HEK293 (cell line): ENCODE results near the gene EZH2.

Experiments used
- CTCF ChIA-PET: fragments of 350-600 bp; formaldehyde crosslinking; extraction: SDS; loops from one replicate; lab custom pipeline; 2021; ENCODE audit warnings: antibody characterized with exemption; lab: Yijun Ruan, JAX
- POLR2A ChIA-PET: fragments of 300-600 bp; formaldehyde crosslinking; extraction: SDS; loops from one replicate; lab custom pipeline; 2020; ENCODE audit warnings: antibody characterized with exemption, inconsistent platforms; lab: Yijun Ruan, JAX
- H3K27ac ChIP-seq: fragments of 200-500 bp; sonication (Bioruptor generic); 2 replicates; pipeline ENCODE4 v1.5.1; 2014; ENCODE audit warnings: low read depth, low read length, control low read depth, inconsistent platforms; ENCODE audit errors: extremely low read depth
- H3K36me3 ChIP-seq, 2 experiments: fragments of 200-500 bp in 1 of 2; sonication (Bioruptor generic) in 1 of 2; 1 replicate in 1 of 2; 2 replicates in 1 of 2; pipeline ENCODE4 v1.5.1; 2014 to 2017; ENCODE audit warnings: inconsistent platforms in 2 of 2, low read length in 2 of 2; ENCODE audit not compliant: control insufficient read depth in 2 of 2, insufficient read depth in 1 of 2
- H3K4me1 ChIP-seq: fragments of 200-500 bp; sonication (Bioruptor generic); 2 replicates; pipeline ENCODE4 v1.5.1; 2014; ENCODE audit warnings: mild to moderate bottlenecking, low read length, inconsistent platforms; ENCODE audit not compliant: control insufficient read depth, insufficient read depth
- H3K4me3 ChIP-seq: 2 replicates; pipeline ENCODE4 v1.5.1; 2011; ENCODE audit warnings: low read depth, mild to moderate bottlenecking, control low read depth, low read length, moderate library complexity
- H3K9me3 ChIP-seq: fragments of 200-500 bp; sonication (Bioruptor generic); 2 replicates; pipeline ENCODE4 v1.5.1; 2014; ENCODE audit warnings: low read depth, low read length, inconsistent platforms; ENCODE audit not compliant: control insufficient read depth, insufficient read depth
- GFI1B ChIP-seq: fragments of 450-650 bp; formaldehyde crosslinking; IDR thresholded peaks from 2 replicates; pipeline ENCODE4 v1.5.1; 2016; ENCODE audit warnings: missing biosample characterization, missing genetic modification characterization
- KLF8 ChIP-seq: fragments of 450-650 bp; formaldehyde crosslinking; IDR thresholded peaks from 2 replicates; pipeline ENCODE4 v1.5.1; 2016; ENCODE audit warnings: missing biosample characterization, missing genetic modification characterization
- OVOL3 ChIP-seq: fragments of 450-650 bp; formaldehyde crosslinking; IDR thresholded peaks from 2 replicates; pipeline ENCODE4 v1.5.1; 2016; ENCODE audit warnings: missing biosample characterization, missing genetic modification characterization
- SETDB1 ChIP-seq: IDR thresholded peaks from one replicate; pipeline ENCODE4 v1.6.1; 2017; ENCODE audit warnings: mild to moderate bottlenecking, low read length, moderate library complexity, mixed read lengths; ENCODE audit not compliant: insufficient read length
- TCF7L2 ChIP-seq: IDR thresholded peaks from 2 replicates; pipeline ENCODE4 v1.6.1; 2011; ENCODE audit warnings: low read depth, mild to moderate bottlenecking, inconsistent platforms, low read length, moderate library complexity, borderline replicate concordance
- ZBTB17 ChIP-seq: fragments of 450-650 bp; formaldehyde crosslinking; IDR thresholded peaks from 2 replicates; pipeline ENCODE4 v1.5.1; 2016; ENCODE audit warnings: missing biosample characterization, missing genetic modification characterization
- ZFP41 ChIP-seq: fragments of 450-650 bp; formaldehyde crosslinking; IDR thresholded peaks from 2 replicates; pipeline ENCODE4 v1.5.1; 2016; ENCODE audit warnings: missing biosample characterization, missing genetic modification characterization, borderline replicate concordance
- ZNF16 ChIP-seq: fragments of 450-650 bp; formaldehyde crosslinking; IDR thresholded peaks from 2 replicates; pipeline ENCODE4 v1.5.1; 2016; ENCODE audit warnings: low read depth, missing biosample characterization, missing genetic modification characterization
- ZNF18 ChIP-seq: fragments of 450-650 bp; formaldehyde crosslinking; IDR thresholded peaks from 2 replicates; pipeline ENCODE4 v1.5.1; 2016; ENCODE audit warnings: missing biosample characterization, missing genetic modification characterization
- ZNF19 ChIP-seq: fragments of 450-650 bp; formaldehyde crosslinking; IDR thresholded peaks from 2 replicates; pipeline ENCODE4; 2016; ENCODE audit warnings: missing biosample characterization, missing genetic modification characterization, low read depth
- ZNF274 ChIP-seq, 2 experiments: fragments of 200-500 bp in 1 of 2; fragments of 450-650 bp in 1 of 2; sonication (Bioruptor generic) in 1 of 2; formaldehyde crosslinking in 1 of 2; IDR thresholded peaks; 2 replicates each; pipeline versions ENCODE4 v1.5.1 to v1.6.1; 2014 to 2016; ENCODE audit warnings: borderline replicate concordance in 1 of 2, inconsistent platforms in 1 of 2, low read length in 1 of 2, missing biosample characterization in 1 of 2, missing genetic modification characterization in 1 of 2
- ZNF311 ChIP-seq: fragments of 450-650 bp; formaldehyde crosslinking; IDR thresholded peaks from 2 replicates; pipeline ENCODE4 v1.5.1; 2017; ENCODE audit warnings: missing biosample characterization, missing genetic modification characterization, borderline replicate concordance
- ZNF324 ChIP-seq: fragments of 450-650 bp; formaldehyde crosslinking; IDR thresholded peaks from 2 replicates; pipeline ENCODE4 v1.5.1; 2016; ENCODE audit warnings: missing biosample characterization, missing genetic modification characterization
- ZNF423 ChIP-seq: fragments of 450-650 bp; formaldehyde crosslinking; IDR thresholded peaks from 2 replicates; pipeline ENCODE4 v1.5.1; 2016; ENCODE audit warnings: missing biosample characterization, missing genetic modification characterization
- ZNF514 ChIP-seq: fragments of 450-650 bp; formaldehyde crosslinking; IDR thresholded peaks from 2 replicates; pipeline ENCODE4 v1.5.1; 2016; ENCODE audit warnings: missing biosample characterization, missing genetic modification characterization
- ZNF549 ChIP-seq: fragments of 450-650 bp; IDR thresholded peaks from 2 replicates; pipeline ENCODE4 v1.5.1; 2018; ENCODE audit warnings: missing biosample characterization, missing genetic modification characterization, mild to moderate bottlenecking, inconsistent platforms, moderate library complexity
- ZNF624 ChIP-seq: fragments of 450-650 bp; formaldehyde crosslinking; IDR thresholded peaks from 2 replicates; pipeline ENCODE4 v1.5.1; 2017; ENCODE audit warnings: missing biosample characterization, missing genetic modification characterization
- ZNF670 ChIP-seq: fragments of 450-650 bp; formaldehyde crosslinking; IDR thresholded peaks from 2 replicates; pipeline ENCODE4 v1.5.1; 2016; ENCODE audit warnings: missing biosample characterization, missing genetic modification characterization, low read depth
- ZNF792 ChIP-seq: fragments of 450-650 bp; formaldehyde crosslinking; IDR thresholded peaks from 2 replicates; pipeline ENCODE4 v1.5.1; 2016; ENCODE audit warnings: missing biosample characterization, missing genetic modification characterization
- ZNF837 ChIP-seq: fragments of 450-650 bp; formaldehyde crosslinking; IDR thresholded peaks from 2 replicates; pipeline ENCODE4 v1.5.1; 2016; ENCODE audit warnings: missing biosample characterization, missing genetic modification characterization
- ZSCAN30 ChIP-seq: fragments of 450-650 bp; IDR thresholded peaks from 2 replicates; pipeline ENCODE4 v1.5.1; 2018; ENCODE audit warnings: missing biosample characterization, mild to moderate bottlenecking, missing genetic modification characterization, moderate library complexity
- TF ChIP-seq, protein P1 (sequence below): fragments of 450-650 bp; formaldehyde crosslinking; IDR thresholded peaks from 2 replicates; pipeline ENCODE4 v1.5.1; 2016; ENCODE audit warnings: missing biosample characterization, missing genetic modification characterization, low read depth
- TF ChIP-seq, protein P2 (sequence below): fragments of 450-650 bp; formaldehyde crosslinking; IDR thresholded peaks from 2 replicates; pipeline ENCODE4 v1.5.1; 2017; ENCODE audit warnings: missing biosample characterization, mild to moderate bottlenecking, missing genetic modification characterization, moderate library complexity

EZH2 gene

DNA sequence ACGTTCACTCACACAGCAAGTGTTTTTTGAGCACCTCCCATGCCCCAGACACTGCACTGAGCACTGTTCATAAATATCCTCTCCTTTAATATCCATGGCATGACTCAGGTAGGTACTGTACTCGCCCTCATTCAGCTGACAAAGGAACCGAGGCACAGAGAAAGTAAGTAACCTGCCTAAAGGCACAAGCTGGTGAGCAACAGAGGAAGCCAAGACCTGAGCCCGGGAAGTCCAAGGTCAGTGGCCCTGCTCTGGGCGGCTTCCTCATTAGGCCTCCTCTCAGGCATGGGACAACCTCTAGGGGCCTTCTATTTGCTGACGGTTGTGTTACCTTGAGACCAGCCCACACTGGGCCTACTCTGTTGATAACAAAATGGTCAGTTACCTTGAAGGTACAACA, 45.1 kb upstream of the EZH2 start:
- no peak overlapping the region for H3K4me3 ChIP-seq
- TF ChIP-seq ZNF549 (tag by site-specific recombination) (no peak), ZFP41 (no peak), ZBTB17 (tag by site-specific recombination) (no peak), ZSCAN30 (tag by site-specific recombination) (no peak), ZNF16 (tag by site-specific recombination) (no peak), ZNF624 (no peak), TCF7L2 (no peak), ZNF19 (tag by site-specific recombination) (no peak), KLF8 (no peak), ZNF324 (tag by site-specific recombination) (no peak), ZNF311 (no peak), ZNF670 (tag by site-specific recombination) (no peak), ZNF837 (tag by site-specific recombination) (no peak), SETDB1 (no peak), ZNF274 (IDR thresholded peaks at IDR 0.05; ENCODE audit: low read length) (no peak), ZNF274 (tag by site-specific recombination; IDR thresholded peaks at IDR 0.05; ENCODE audit: borderline replicate concordance) (no peak), ZNF18 (tag by site-specific recombination) (no peak), ZNF792 (tag by site-specific recombination) (no peak)
- TF ChIP-seq, protein P1, sequence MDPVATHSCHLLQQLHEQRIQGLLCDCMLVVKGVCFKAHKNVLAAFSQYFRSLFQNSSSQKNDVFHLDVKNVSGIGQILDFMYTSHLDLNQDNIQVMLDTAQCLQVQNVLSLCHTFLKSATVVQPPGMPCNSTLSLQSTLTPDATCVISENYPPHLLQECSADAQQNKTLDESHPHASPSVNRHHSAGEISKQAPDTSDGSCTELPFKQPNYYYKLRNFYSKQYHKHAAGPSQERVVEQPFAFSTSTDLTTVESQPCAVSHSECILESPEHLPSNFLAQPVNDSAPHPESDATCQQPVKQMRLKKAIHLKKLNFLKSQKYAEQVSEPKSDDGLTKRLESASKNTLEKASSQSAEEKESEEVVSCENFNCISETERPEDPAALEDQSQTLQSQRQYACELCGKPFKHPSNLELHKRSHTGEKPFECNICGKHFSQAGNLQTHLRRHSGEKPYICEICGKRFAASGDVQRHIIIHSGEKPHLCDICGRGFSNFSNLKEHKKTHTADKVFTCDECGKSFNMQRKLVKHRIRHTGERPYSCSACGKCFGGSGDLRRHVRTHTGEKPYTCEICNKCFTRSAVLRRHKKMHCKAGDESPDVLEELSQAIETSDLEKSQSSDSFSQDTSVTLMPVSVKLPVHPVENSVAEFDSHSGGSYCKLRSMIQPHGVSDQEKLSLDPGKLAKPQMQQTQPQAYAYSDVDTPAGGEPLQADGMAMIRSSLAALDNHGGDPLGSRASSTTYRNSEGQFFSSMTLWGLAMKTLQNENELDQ (tag by site-specific recombination) = no peak
- H3K36me3 ChIP-seq = no peaks in the 10 kb centered on the region
- H3K4me1 ChIP-seq = no peaks in the 10 kb centered on the region
- H3K9me3 ChIP-seq = no peaks in the 10 kb centered on the region
- POLR2A ChIA-PET = no interaction called here
- CTCF ChIA-PET = interaction anchor here (0.7 kb wide), 1 partner anchor 481 kb away, joined by 5 read pairs; no protein-coding TSS in a partner anchor
- no peak overlapping the region for H3K27ac ChIP-seq

- H3K4me1 ChIP-seq = no peaks in the 10 kb centered on the region
- H3K36me3 ChIP-seq = no peaks in the 10 kb centered on the region
- TF ChIP-seq ZNF423 (tag by site-specific recombination) (no peak), GFI1B (tag by site-specific recombination) (no peak), ZNF514 (tag by site-specific recombination) (no peak), OVOL3 (no peak)
- TF ChIP-seq, protein P2, sequence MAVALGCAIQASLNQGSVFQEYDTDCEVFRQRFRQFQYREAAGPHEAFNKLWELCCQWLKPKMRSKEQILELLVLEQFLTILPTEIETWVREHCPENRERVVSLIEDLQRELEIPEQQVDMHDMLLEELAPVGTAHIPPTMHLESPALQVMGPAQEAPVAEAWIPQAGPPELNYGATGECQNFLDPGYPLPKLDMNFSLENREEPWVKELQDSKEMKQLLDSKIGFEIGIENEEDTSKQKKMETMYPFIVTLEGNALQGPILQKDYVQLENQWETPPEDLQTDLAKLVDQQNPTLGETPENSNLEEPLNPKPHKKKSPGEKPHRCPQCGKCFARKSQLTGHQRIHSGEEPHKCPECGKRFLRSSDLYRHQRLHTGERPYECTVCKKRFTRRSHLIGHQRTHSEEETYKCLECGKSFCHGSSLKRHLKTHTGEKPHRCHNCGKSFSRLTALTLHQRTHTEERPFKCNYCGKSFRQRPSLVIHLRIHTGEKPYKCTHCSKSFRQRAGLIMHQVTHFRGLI (tag by site-specific recombination) = no peak
- TF ChIP-seq, all 188 proteins: peak for 0
- CTCF ChIA-PET = no interaction called here
- no peaks in the 10 kb centered on the region for H3K9me3 ChIP-seq
- POLR2A ChIA-PET = no interaction called here
- H3K27ac ChIP-seq = no peak overlapping the region
- H3K4me3 ChIP-seq = no peak overlapping the region
Observed at GRCh38 chr7:148927123-148928045, 43.3 kb upstream of the EZH2 start.
